Neural progenitor cell (in vitro differentiated cells): ENCODE data around the gene BBX.

Source experiments
- CTCF ChIP-seq: fragments of 200-600 bp; sonication (generic); IDR thresholded peaks from 2 replicates; pipeline ENCODE4 v1.5.1; 2017; ENCODE audit warnings: antibody characterized with exemption, mild to moderate bottlenecking
- EZH2phosphoT487 ChIP-seq: fragments of 200-600 bp; sonication (generic); IDR thresholded peaks from 2 replicates; pipeline ENCODE4 v1.6.1; 2017; ENCODE audit warnings: antibody characterized with exemption

GRCh38 chr3:107545680-107546120, 22.9 kb downstream of the BBX start:
- no peak for TF ChIP-seq CTCF
- TF ChIP-seq EZH2phosphoT487 = no peak
